ENCODE data around the gene NYNRIN. TPM values are rescaled to one million over a fixed set of nuclear protein-coding genes. Genes with fewer than 3 reads are reported as not detected.

NYNRIN gene
- total and polyA plus RNA-seq, 2 of the 8 experiments (the other 6 are each of a cell fraction or from before 2014, with no cell fraction given) = 15.2 to 18.3 TPM

DNA sequence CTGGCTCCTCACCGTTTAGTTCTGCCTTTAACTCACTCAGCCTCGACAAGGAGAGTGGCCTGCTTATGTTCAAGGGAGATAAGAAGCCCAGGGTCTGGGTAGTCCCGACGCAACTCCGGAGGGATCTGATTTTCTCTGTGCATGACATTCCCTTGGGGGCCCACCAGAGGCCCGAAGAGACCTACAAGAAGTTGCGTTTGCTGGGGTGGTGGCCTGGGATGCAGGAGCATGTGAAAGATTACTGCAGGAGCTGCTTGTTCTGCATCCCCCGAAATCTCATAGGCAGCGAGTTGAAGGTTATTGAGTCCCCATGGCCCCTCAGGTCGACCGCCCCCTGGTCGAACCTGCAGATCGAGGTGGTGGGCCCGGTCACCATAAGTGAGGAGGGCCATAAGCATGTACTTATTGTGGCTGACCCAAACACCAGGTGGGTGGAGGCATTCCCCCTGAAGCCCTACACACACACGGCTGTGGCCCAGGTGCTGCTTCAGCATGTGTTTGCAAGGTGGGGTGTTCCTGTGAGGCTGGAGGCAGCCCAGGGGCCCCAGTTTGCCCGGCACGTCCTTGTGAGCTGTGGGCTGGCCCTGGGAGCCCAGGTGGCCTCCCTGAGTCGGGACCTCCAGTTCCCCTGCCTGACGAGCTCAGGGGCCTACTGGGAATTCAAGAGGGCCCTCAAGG lies 17.6 kb downstream of the NYNRIN start:
- no peak overlapping the region for H2AFZ ChIP-seq (ENCODE audit: low read length)
- no peak overlapping the region for H2AK5ac ChIP-seq (ENCODE audit: low read depth, low read length)
- WGBS, 2 experiments (ENCODE audit: extremely low coverage in 1 of 2, insufficient coverage in 1 of 2, insufficient read length in 1 of 2, insufficient replicate concordance in 2 of 2, low coverage in 1 of 2, low lambda C conversion rate in 2 of 2, missing lambda C conversion rate in 1 of 2) = 92% methylated on average over 19 of the region's 19 CpGs; no CpG with 5 or more reads in 1 of the 2 experiments
- DNase-seq (ENCODE audit: low read depth in 1 of 2, low spot score in 2 of 2) = no peak
- no peak overlapping the region for H2BK12ac ChIP-seq (ENCODE audit: low read depth, low read length)
- H3K4me2 ChIP-seq (ENCODE audit: insufficient read depth in 1 of 2, low read depth in 2 of 2, low read length in 2 of 2) = no peak overlapping the region
- no peak overlapping the region for H2BK120ac ChIP-seq (replicated peaks; ENCODE audit: low read depth, low read length)
- peak overlapping the region; percentile 57; the same call in 1 of the 2 replicates for H4K8ac ChIP-seq (ENCODE audit: extremely low read depth, insufficient read depth, low read length)
- peaks cover 4 to 11% (median 7%) of the 10 kb centered on the region in 4 experiments; a peak in 5 of 8 replicates for H3K36me3 ChIP-seq (ENCODE audit: control insufficient read depth in 2 of 4, insufficient read depth in 4 of 4, low read length in 3 of 4)
- ChIA-PET CTCF (ENCODE audit: partially characterized antibody) (interaction anchor here (0.6 to 9.6 kb wide), 9 partner anchors 9 to 79 kb away, joined by 3 to 101 read pairs (median 10); partner anchors contain the start of genes CBLN3 and NYNRIN), POLR2A (ENCODE audit: partially characterized antibody) (interaction anchor here (6.3 kb wide), 1 partner anchor 13 kb away, joined by 28 read pairs; the partner anchor contains the start of genes CBLN3 and KHNYN)
- H4K5ac ChIP-seq (ENCODE audit: insufficient read length, low read depth, low read length) = no peak overlapping the region
- no peaks in the 10 kb centered on the region for H3K9me3 ChIP-seq (ENCODE audit: insufficient read depth in 2 of 2, low read depth in 1 of 2, low read length in 1 of 2)
- H4K20me1 ChIP-seq (replicated peaks in 1 of 2; ENCODE audit: control insufficient read depth in 1 of 2, insufficient read depth in 2 of 2, low read length in 2 of 2) = no peaks in the 10 kb centered on the region
- no peaks in the 10 kb centered on the region for H3K23me2 ChIP-seq (ENCODE audit: low read depth, low read length)
- H3K79me1 ChIP-seq (ENCODE audit: low read depth, low read length) = no peaks in the 10 kb centered on the region
- H3K4me3 ChIP-seq (ENCODE audit: extremely low read depth in 1 of 4, insufficient read depth in 2 of 4, low read depth in 3 of 4, low read length in 4 of 4) = no peak overlapping the region
- H4K91ac ChIP-seq (replicated peaks; ENCODE audit: insufficient read length, low read length) = no peak overlapping the region
- H3K9ac ChIP-seq (replicated peaks in 1 of 4; ENCODE audit: extremely low read depth in 1 of 4, low read depth in 3 of 4, low read length in 3 of 4) = no peak overlapping the region
- no peak overlapping the region for H3K27ac ChIP-seq (ENCODE audit: low read depth, low read length)
- H2BK5ac ChIP-seq (ENCODE audit: low read depth, low read length) = no peak overlapping the region
- no peak for FAIRE-seq
- H3K18ac ChIP-seq (ENCODE audit: extremely low read depth, low read length) = no peak overlapping the region
- no peak overlapping the region for H3K4ac ChIP-seq (replicated peaks; ENCODE audit: insufficient read length, low read depth, low read length)
- H2BK20ac ChIP-seq (ENCODE audit: low read length) = no peak overlapping the region
- no peak overlapping the region for H3K23ac ChIP-seq (ENCODE audit: insufficient read length)
- no peak overlapping the region for H3K14ac ChIP-seq (ENCODE audit: insufficient read length)
- H3K4me1 ChIP-seq (replicated peaks in 1 of 4; ENCODE audit: control insufficient read depth in 3 of 4, insufficient read depth in 4 of 4, low read length in 3 of 4) = no peaks in the 10 kb centered on the region
- H2BK15ac ChIP-seq (ENCODE audit: low read length) = no peak overlapping the region
- no peaks in the 10 kb centered on the region for H3K79me2 ChIP-seq (ENCODE audit: control insufficient read depth in 1 of 2, insufficient read depth in 2 of 2, low read length in 2 of 2)
- no peak overlapping the region for H3K56ac ChIP-seq (replicated peaks; ENCODE audit: insufficient read length, low read depth, low read length)
- H3K27me3 ChIP-seq (replicated peaks in 1 of 4; ENCODE audit: control insufficient read depth in 3 of 4, extremely low read depth in 1 of 4, insufficient read depth in 3 of 4, low read length in 3 of 4) = peaks cover 0 to 6% (median 2%) of the 10 kb centered on the region in 4 experiments; a peak in 3 of 7 replicates
- TF ChIP-seq RAD21 (IDR thresholded peaks at IDR 0.05 in 1 of 2, conservative IDR thresholded peaks at IDR 0.05 in 1 of 2; ENCODE audit: low read depth in 2 of 2, low read length in 2 of 2) (no peak), PHF8 (conservative IDR thresholded peaks at IDR 0.05; ENCODE audit: low read depth, low read length) (no peak), MAFK (IDR thresholded peaks at IDR 0.05; ENCODE audit: low read depth, low read length) (no peak), HDAC6 (IDR thresholded peaks at IDR 0.05; ENCODE audit: low read depth, low read length) (no peak), KDM4A (IDR thresholded peaks at IDR 0.05; ENCODE audit: low read depth, low read length, severe bottlenecking) (no peak)

All from H1 (cell line).